Measurements from ENCODE around the gene MEX3D.
A peak's percentile ranks its signal among the peaks of the same experiment; 100 is the strongest.

Gene MEX3D

DNA sequence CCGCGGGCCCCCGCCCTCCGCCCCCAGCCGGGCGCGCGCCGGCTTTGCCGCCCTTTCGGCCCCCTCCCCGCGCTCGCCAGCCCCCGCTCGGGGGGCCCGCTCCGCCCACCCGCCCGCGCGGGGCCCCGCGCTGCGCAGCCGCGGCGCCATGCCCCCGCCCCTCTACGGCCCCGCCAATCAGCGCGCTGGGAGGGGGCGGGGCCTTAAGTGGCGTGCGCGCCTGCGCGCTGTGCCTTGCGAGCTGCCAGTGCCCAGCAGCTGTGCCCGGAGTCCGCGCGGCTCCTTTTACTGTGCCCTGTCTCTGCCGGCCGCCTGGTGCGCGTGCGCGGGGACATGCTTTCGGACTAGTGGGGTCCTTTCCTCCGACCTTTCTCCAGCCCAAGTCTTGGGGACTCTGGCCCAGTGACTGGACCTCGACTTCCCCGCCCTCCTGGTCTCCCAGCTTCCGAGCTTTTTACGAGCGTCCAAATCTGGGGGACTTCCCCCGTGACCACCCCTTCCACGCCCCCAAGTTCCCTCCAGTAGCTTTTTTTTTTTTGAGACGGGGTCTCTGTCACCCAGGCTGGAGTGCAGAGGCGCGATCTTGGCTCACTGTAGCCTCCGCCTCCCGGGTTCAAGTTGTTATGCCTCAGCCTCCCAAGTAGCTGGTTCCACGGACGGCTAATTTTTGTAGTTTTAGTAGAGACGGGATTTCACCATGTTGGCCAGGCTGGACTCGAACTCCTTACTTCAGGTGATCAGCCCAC lies 24.8 kb upstream of the MEX3D start, which contains the start of gene MBD3 (continued):
- TF ChIP-seq ZBTB49 (tag by site-specific recombination; IDR thresholded peaks at IDR 0.05; ENCODE audit: low read depth) (no peak), ZNF16 (tag by site-specific recombination; IDR thresholded peaks at IDR 0.05; ENCODE audit: low read depth) (no peak), ZNF114 (tag by site-specific recombination; IDR thresholded peaks at IDR 0.05) (no peak), ZFP41 (tag by site-specific recombination; IDR thresholded peaks at IDR 0.05; ENCODE audit: borderline replicate concordance) (no peak), HOXD13 (CRISPR knock-in tag; IDR thresholded peaks at IDR 0.05; ENCODE audit: borderline replicate concordance) (no peak), ZNF677 (tag by site-specific recombination; IDR thresholded peaks at IDR 0.05) (no peak), ZNF571 (tag by site-specific recombination; IDR thresholded peaks at IDR 0.05) (no peak), ZNF624 (tag by site-specific recombination; IDR thresholded peaks at IDR 0.05) (no peak), ZNF239 (tag by site-specific recombination; IDR thresholded peaks at IDR 0.05) (no peak), OVOL3 (tag by site-specific recombination; IDR thresholded peaks at IDR 0.05) (no peak), ZEB2 (tag by site-specific recombination; IDR thresholded peaks at IDR 0.05) (peak; percentile 16; the same call in 1 of the 2 replicates), PATZ1 (tag by site-specific recombination; IDR thresholded peaks at IDR 0.05) (peak; percentile 61), ZNF140 (tag by site-specific recombination; IDR thresholded peaks at IDR 0.05) (no peak), HIC1 (tag by site-specific recombination; IDR thresholded peaks at IDR 0.05) (peak; percentile 98), ZNF174 (tag by site-specific recombination; IDR thresholded peaks at IDR 0.05) (no peak), ZBTB7A (tag by site-specific recombination; IDR thresholded peaks at IDR 0.05; ENCODE audit: low read depth) (peak; percentile 75; the same call in 1 of the 2 replicates), ZNF26 (tag by site-specific recombination; IDR thresholded peaks at IDR 0.05) (no peak), SCRT2 (tag by site-specific recombination; IDR thresholded peaks at IDR 0.05) (no peak), KLF9 (tag by site-specific recombination; IDR thresholded peaks at IDR 0.05; ENCODE audit: low read depth) (peak; percentile 72), KLF1 (tag by site-specific recombination; IDR thresholded peaks at IDR 0.05) (no peak), ZNF692 (tag by site-specific recombination; IDR thresholded peaks at IDR 0.05) (no peak; the same call in 1 of the 2 replicates), ZNF394 (tag by site-specific recombination; IDR thresholded peaks at IDR 0.05; ENCODE audit: borderline replicate concordance) (no peak), ZNF24 (tag by site-specific recombination; IDR thresholded peaks at IDR 0.05) (0 out of 2 replicates have a peak, but pooled peaks have one; percentile 23), ZNF335 (tag by site-specific recombination; conservative IDR thresholded peaks at IDR 0.05) (peak; percentile 87), ZNF48 (tag by site-specific recombination; IDR thresholded peaks at IDR 0.05) (no peak), WT1 (tag by site-specific recombination; IDR thresholded peaks at IDR 0.05) (0 out of 2 replicates have a peak, but pooled peaks have one; percentile 23), ZNF10 (tag by site-specific recombination; IDR thresholded peaks at IDR 0.05) (no peak), ZBTB20 (tag by site-specific recombination; IDR thresholded peaks at IDR 0.05) (peak; percentile 30; the same call in 1 of the 2 replicates), BCL11B (tag by site-specific recombination; IDR thresholded peaks at IDR 0.05; ENCODE audit: low read depth) (peak; percentile 91)
- TF ChIP-seq, protein P1, sequence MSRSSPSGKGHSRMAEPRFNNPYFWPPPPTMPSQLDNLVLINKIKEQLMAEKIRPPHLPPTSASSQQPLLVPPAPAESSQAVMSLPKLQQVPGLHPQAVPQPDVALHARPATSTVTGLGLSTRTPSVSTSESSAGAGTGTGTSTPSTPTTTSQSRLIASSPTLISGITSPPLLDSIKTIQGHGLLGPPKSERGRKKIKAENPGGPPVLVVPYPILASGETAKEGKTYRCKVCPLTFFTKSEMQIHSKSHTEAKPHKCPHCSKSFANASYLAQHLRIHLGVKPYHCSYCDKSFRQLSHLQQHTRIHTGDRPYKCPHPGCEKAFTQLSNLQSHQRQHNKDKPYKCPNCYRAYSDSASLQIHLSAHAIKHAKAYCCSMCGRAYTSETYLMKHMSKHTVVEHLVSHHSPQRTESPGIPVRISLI (tag by site-specific recombination; IDR thresholded peaks at IDR 0.05) = peak; percentile 29; the same call in 1 of the 2 replicates
